HCT116 (cell line): Measurements from ENCODE around the gene BABAM2. TPM values are rescaled to one million over a fixed set of nuclear protein-coding genes. Genes with fewer than 3 reads are reported as not detected.

ENCODE experiments used
- ATAC-seq: fragments of 200-7000 bp; cut with Tn5 transposase; 2 replicates; pipeline ENCODE4 v1.9.1; 2020; ENCODE audit warnings: mild to moderate bottlenecking, moderate library complexity
- BruUV-seq: library from RNA; stranded (reverse); fragments of 400-500 nt; replicated peaks from 2 replicates; lab custom pipeline; 2021; lab: Mats Ljungman, UMichigan
- CTCF ChIA-PET: fragments of 300-600 bp; sonication (Branson Sonifier 250); formaldehyde crosslinking; loops from one replicate; lab custom pipeline; 2021; ENCODE audit warnings: antibody characterized with exemption; lab: Charles Lee
- POLR2A ChIA-PET: fragments of 300-600, 350-600 bp; sonication (Branson Sonifier 250); formaldehyde crosslinking; loops from one replicate; lab custom pipeline; 2021; ENCODE audit warnings: antibody characterized with exemption; lab: Charles Lee
- RAD21 ChIA-PET, 2 experiments: fragments of 300-600 bp; sonication (Branson Sonifier 250); formaldehyde crosslinking; loops; one replicate each; lab custom pipeline; 2023; ENCODE audit warnings: low total read pairs in 2 of 2; ENCODE audit not compliant: uncharacterized antibody in 2 of 2, unreplicated experiment in 2 of 2, low non-redundant PET in 1 of 2; lab: Charles Lee
- DNase-seq: peaks from one replicate; pipeline ENCODE4 v3.0.0-alpha.2; 2010; ENCODE audit warnings: low read depth, low spot score
- H2AFZ ChIP-seq: fragments of 200-600 bp; shearing (Covaris generic), sonication (generic); 2 replicates; pipeline ENCODE4 v1.6.1; 2017; ENCODE audit warnings: low read depth, mixed run types, mixed read lengths, antibody characterized with exemption, low read length; ENCODE audit not compliant: poor library complexity, severe bottlenecking
- H3K27ac ChIP-seq: 2 replicates; pipeline ENCODE4 v1.5.1; 2012; ENCODE audit warnings: low read depth, low read length
- H3K27me3 ChIP-seq: fragments of 200-600 bp; sonication (generic); 2 replicates; pipeline ENCODE4 v1.6.1; 2016; ENCODE audit warnings: mixed run types, low read length, mixed read lengths; ENCODE audit not compliant: insufficient read depth
- H3K36me3 ChIP-seq, 2 experiments: fragments of 200-500 bp in 1 of 2; fragments of 200-600 bp in 1 of 2; sonication (Bioruptor generic) in 1 of 2; sonication (generic) in 1 of 2; 2 replicates each; pipeline versions ENCODE4 v1.5.1 to v1.6.1; 2014 to 2016; ENCODE audit warnings: low read length in 2 of 2, inconsistent platforms in 1 of 2, mixed read lengths in 1 of 2, mixed run types in 1 of 2; ENCODE audit not compliant: insufficient read depth in 2 of 2, control insufficient read depth in 1 of 2
- H3K4me1 ChIP-seq, 2 experiments: fragments of 200-600 bp in 1 of 2; sonication (generic) in 1 of 2; 2 replicates each; pipeline versions ENCODE4 v1.5.1 to v1.6.1; 2012 to 2017; ENCODE audit warnings: low read length in 2 of 2, inconsistent platforms in 1 of 2, mild to moderate bottlenecking in 1 of 2, mixed read lengths in 1 of 2, mixed run types in 1 of 2, moderate library complexity in 1 of 2; ENCODE audit not compliant: insufficient read depth in 2 of 2, control insufficient read depth in 1 of 2
- H3K4me2 ChIP-seq: fragments of 200-600 bp; sonication (generic); 2 replicates; pipeline ENCODE4 v1.6.1; 2017; ENCODE audit warnings: mixed run types, low read length, mixed read lengths
- H3K4me3 ChIP-seq, 2 experiments: fragments of 200-600 bp in 1 of 2; sonication (generic) in 1 of 2; replicated peaks in 1 of 2; 2 replicates each; pipeline ENCODE4 v1.5.1; 2011 to 2016; ENCODE audit warnings: low read length in 2 of 2, control low read depth in 1 of 2, low read depth in 1 of 2, mild to moderate bottlenecking in 1 of 2, mixed read lengths in 1 of 2, mixed run types in 1 of 2
- H3K79me2 ChIP-seq: fragments of 200-600 bp; sonication (generic); 2 replicates; pipeline ENCODE4 v1.6.1; 2017; ENCODE audit warnings: mild to moderate bottlenecking, mixed run types, low read length, moderate library complexity, mixed read lengths; ENCODE audit not compliant: insufficient read depth
- H3K9ac ChIP-seq: fragments of 200-600 bp; sonication (generic); 2 replicates; pipeline ENCODE4 v1.6.1; 2016; ENCODE audit warnings: low read length, mixed read lengths
- H3K9me2 ChIP-seq: fragments of 200-600 bp; sonication (generic), shearing (Covaris generic); 2 replicates; pipeline ENCODE4 v1.6.1; 2017; ENCODE audit warnings: mixed run types, mild to moderate bottlenecking, moderate library complexity; ENCODE audit not compliant: insufficient read depth
- H3K9me3 ChIP-seq, 2 experiments: fragments of 200-500 bp in 1 of 2; fragments of 200-600 bp in 1 of 2; sonication (Bioruptor generic) in 1 of 2; sonication (generic) in 1 of 2; 2 replicates each; pipeline ENCODE4 v1.6.1; 2014 to 2017; ENCODE audit warnings: low read length in 2 of 2, mixed read lengths in 2 of 2, inconsistent platforms in 1 of 2, low read depth in 1 of 2, mild to moderate bottlenecking in 1 of 2, mixed run types in 1 of 2, moderate library complexity in 1 of 2; ENCODE audit not compliant: control insufficient read depth in 1 of 2, insufficient read depth in 1 of 2
- H4K20me1 ChIP-seq: fragments of 200-600 bp; sonication (generic), shearing (Covaris generic); 2 replicates; pipeline ENCODE4 v1.6.1; 2017; ENCODE audit warnings: mixed run types, mild to moderate bottlenecking, moderate library complexity; ENCODE audit not compliant: insufficient read depth
- ATF3 ChIP-seq: IDR thresholded peaks from 2 replicates; pipeline ENCODE4 v1.6.1; 2012
- CBX3 ChIP-seq: IDR thresholded peaks from 2 replicates; pipeline ENCODE4 v1.6.1; 2012; ENCODE audit warnings: low read depth
- CTCF ChIP-seq, 3 experiments: fragments of 200-600 bp in 1 of 3; sonication (generic) in 1 of 3; IDR thresholded peaks in 2 of 3; conservative IDR thresholded peaks in 1 of 3; 2 replicates each; pipeline ENCODE4 v1.5.1; 2012 to 2017; ENCODE audit warnings: low read depth in 2 of 3, low read length in 2 of 3, antibody characterized with exemption in 1 of 3, borderline replicate concordance in 1 of 3, control low read depth in 1 of 3, mild to moderate bottlenecking in 1 of 3, mixed read lengths in 1 of 3, mixed run types in 1 of 3, moderate library complexity in 1 of 3; ENCODE audit not compliant: insufficient read depth in 1 of 3
- ELF1 ChIP-seq: IDR thresholded peaks from 2 replicates; pipeline ENCODE4 v1.6.1; 2012; ENCODE audit warnings: low read depth, borderline replicate concordance
- EZH2 ChIP-seq: fragments of 200-600 bp; sonication (generic); IDR thresholded peaks from 2 replicates; pipeline ENCODE4 v1.6.1; 2017; ENCODE audit warnings: antibody characterized with exemption, mixed run types
- FOSL1 ChIP-seq: IDR thresholded peaks from 2 replicates; pipeline ENCODE4 v1.6.1; 2012; ENCODE audit warnings: low read depth
- JUND ChIP-seq: IDR thresholded peaks from 2 replicates; pipeline ENCODE4 v1.6.1; 2012
- POLR2A ChIP-seq: IDR thresholded peaks from 2 replicates; pipeline ENCODE4 v1.7.0; 2011; ENCODE audit warnings: borderline replicate concordance; ENCODE audit not compliant: insufficient read depth, insufficient read length; ENCODE audit errors: extremely low read depth
- RAD21 ChIP-seq: IDR thresholded peaks from 2 replicates; pipeline ENCODE4 v1.6.1; 2012; ENCODE audit warnings: low read depth, mild to moderate bottlenecking
- SRF ChIP-seq: IDR thresholded peaks from 2 replicates; pipeline ENCODE4 v1.6.1; 2012; ENCODE audit warnings: low read depth
- TCF7L2 ChIP-seq: IDR thresholded peaks from 2 replicates; pipeline ENCODE4 v1.7.0; 2011; ENCODE audit warnings: borderline replicate concordance, inconsistent platforms; ENCODE audit not compliant: insufficient read depth, insufficient read length; ENCODE audit errors: extremely low read depth
- ZBTB33 ChIP-seq: IDR thresholded peaks from 2 replicates; pipeline ENCODE4 v1.6.1; 2011; ENCODE audit warnings: mild to moderate bottlenecking, low read length, moderate library complexity; ENCODE audit not compliant: insufficient replicate concordance; ENCODE audit errors: extremely low read depth
- ZNF274 ChIP-seq: fragments of 200-500 bp; sonication (Bioruptor generic); IDR thresholded peaks from 2 replicates; pipeline ENCODE4 v1.6.1; 2014; ENCODE audit warnings: mild to moderate bottlenecking, low read depth, low read length, inconsistent platforms
- intact Hi-C: fragments of 100-400 bp; cut with micrococcal nuclease; formaldehyde crosslinking; loops from 2 replicates; pipeline ENCODE4 v1.10.0; 2022
- total RNA-seq: library from RNA; stranded (reverse); gene quantifications from one replicate; pipeline ENCODE4 v1.2.1, GENCODE V29; 2021; ENCODE audit not compliant: unreplicated experiment

The BABAM2 gene
- total RNA-seq, 1 experiment from 2014 or later, result 23.8 TPM

GRCh38 chr2:28321426-28321825 is 430.9 kb downstream of the BABAM2 start:
- H3K9me2 ChIP-seq, result no peaks in the 10 kb centered on the region
- POLR2A ChIA-PET, result no interaction called here
- H3K4me2 ChIP-seq, result no peak overlapping the region
- CTCF ChIA-PET, result no interaction called here
- H3K79me2 ChIP-seq, result no peaks in the 10 kb centered on the region
- intact Hi-C loops, result no loop called here
- H3K36me3 ChIP-seq, result no peaks in the 10 kb centered on the region
- no peaks in the 10 kb centered on the region for H3K27me3 ChIP-seq
- no peak overlapping the region for H3K27ac ChIP-seq
- H3K9me3 ChIP-seq, result no peaks in the 10 kb centered on the region
- no TSS peak for BruUV-seq
- no peak overlapping the region for H3K9ac ChIP-seq
- no peak for ATAC-seq
- H4K20me1 ChIP-seq, result no peaks in the 10 kb centered on the region
- RAD21 ChIA-PET, result no interaction called here
- no peak for DNase-seq
- no peak overlapping the region for H2AFZ ChIP-seq
- peaks cover 14 to 21% of the 10 kb centered on the region in 2 experiments for H3K4me1 ChIP-seq
- no peak overlapping the region for H3K4me3 ChIP-seq
- no peak for TF ChIP-seq ELF1
- no peak for TF ChIP-seq FOSL1
- TF ChIP-seq JUND, result no peak
- TF ChIP-seq SRF, result no peak
- TF ChIP-seq EZH2, result no peak
- no peak for TF ChIP-seq CTCF (IDR thresholded peaks at IDR 0.05 in 2 of 3, conservative IDR thresholded peaks at IDR 0.05 in 1 of 3; ENCODE audit: borderline replicate concordance in 1 of 3, insufficient read depth in 1 of 3, low read depth in 2 of 3, low read length in 2 of 3)
- no peak for TF ChIP-seq ZNF274
- no peak for TF ChIP-seq CBX3
- TF ChIP-seq TCF7L2, result no peak
- TF ChIP-seq ZBTB33, result no peak
- no peak for TF ChIP-seq ATF3
- TF ChIP-seq RAD21, result no peak
- no peak for TF ChIP-seq POLR2A
